Smooth muscle cell (in vitro differentiated cells): Measurements from ENCODE around the gene DRGX. TPM values are rescaled to one million over a fixed set of nuclear protein-coding genes. Genes with fewer than 3 reads are reported as not detected.

Source experiments
- DNase-seq: peaks from one replicate; lab custom pipeline; 2025; ENCODE audit not compliant: unreplicated experiment; lab: John Stamatoyannopoulos, UW
- H2AFZ ChIP-seq: fragments of 200-600 bp; sonication (generic); 2 replicates; pipeline ENCODE4 v1.6.0; 2016; ENCODE audit warnings: antibody characterized with exemption, low read depth, mild to moderate bottlenecking
- H3F3A ChIP-seq: fragments of 200-600 bp; sonication (generic); 2 replicates; pipeline ENCODE4 v1.6.0; 2017; ENCODE audit warnings: antibody characterized with exemption, low read depth
- H3K27ac ChIP-seq: fragments of 200-600 bp; sonication (generic); 2 replicates; pipeline ENCODE4 v1.5.1; 2016; ENCODE audit warnings: low read depth, mild to moderate bottlenecking
- H3K27me3 ChIP-seq: fragments of 200-600 bp; sonication (generic); 2 replicates; pipeline ENCODE4 v1.6.1; 2016; ENCODE audit warnings: low read depth, mild to moderate bottlenecking
- H3K36me3 ChIP-seq: fragments of 200-600 bp; sonication (generic); 2 replicates; pipeline ENCODE4 v1.5.1; 2016; ENCODE audit warnings: low read depth
- H3K4me1 ChIP-seq: fragments of 200-600 bp; sonication (generic); 2 replicates; pipeline ENCODE4 v1.5.1; 2016; ENCODE audit warnings: low read depth
- H3K4me2 ChIP-seq: fragments of 200-600 bp; sonication (generic); 2 replicates; pipeline ENCODE4 v1.6.0; 2016; ENCODE audit warnings: mild to moderate bottlenecking
- H3K4me3 ChIP-seq: fragments of 200-600 bp; sonication (generic); 2 replicates; pipeline ENCODE4 v1.5.1; 2016; ENCODE audit warnings: mild to moderate bottlenecking
- H3K79me2 ChIP-seq: fragments of 200-600 bp; sonication (generic); 2 replicates; pipeline ENCODE4 v1.6.0; 2016; ENCODE audit warnings: low read depth, mild to moderate bottlenecking
- H3K9ac ChIP-seq: fragments of 200-600 bp; sonication (generic); 2 replicates; pipeline ENCODE4 v1.6.0; 2016; ENCODE audit warnings: low read depth
- H3K9me3 ChIP-seq: fragments of 200-600 bp; sonication (generic); replicated peaks from 2 replicates; pipeline ENCODE4 v1.5.1; 2016; ENCODE audit warnings: low read depth
- H4K20me1 ChIP-seq: fragments of 200-600 bp; sonication (generic); 2 replicates; pipeline ENCODE4 v1.6.0; 2016; ENCODE audit warnings: low read depth
- WGBS: methylation state at CpG from one replicate; pipeline ENCODE4 v1.1.7; 2016; ENCODE audit warnings: low lambda C conversion rate; 5-methylcytosine and 5-hydroxymethylcytosine counted together
- polyA plus RNA-seq: library from polyadenylated mRNA; unstranded; fragments of >200 nt; fragmentation: Nextera tagmentation; extraction: Ambion mirVana; gene quantifications from 2 replicates; pipeline ENCODE4 v1.2.1, GENCODE V29; 2016
- total RNA-seq: library from RNA; depleted of rRNA; stranded (reverse); fragments of >200 nt; gene quantifications from 2 replicates; pipeline ENCODE4 v1.2.3, GENCODE V29; 2014
- TF ChIP-seq, protein P1 (sequence below): fragments of 200-600 bp; sonication (generic); IDR thresholded peaks from 2 replicates; pipeline ENCODE4 v1.5.1; 2017; ENCODE audit warnings: borderline replicate concordance, mild to moderate bottlenecking, antibody characterized with exemption; ENCODE audit not compliant: insufficient read depth, poor library complexity, severe bottlenecking

The DRGX gene
- total and polyA plus RNA-seq, 2 experiments from 2014 or later: not detected

DNA sequence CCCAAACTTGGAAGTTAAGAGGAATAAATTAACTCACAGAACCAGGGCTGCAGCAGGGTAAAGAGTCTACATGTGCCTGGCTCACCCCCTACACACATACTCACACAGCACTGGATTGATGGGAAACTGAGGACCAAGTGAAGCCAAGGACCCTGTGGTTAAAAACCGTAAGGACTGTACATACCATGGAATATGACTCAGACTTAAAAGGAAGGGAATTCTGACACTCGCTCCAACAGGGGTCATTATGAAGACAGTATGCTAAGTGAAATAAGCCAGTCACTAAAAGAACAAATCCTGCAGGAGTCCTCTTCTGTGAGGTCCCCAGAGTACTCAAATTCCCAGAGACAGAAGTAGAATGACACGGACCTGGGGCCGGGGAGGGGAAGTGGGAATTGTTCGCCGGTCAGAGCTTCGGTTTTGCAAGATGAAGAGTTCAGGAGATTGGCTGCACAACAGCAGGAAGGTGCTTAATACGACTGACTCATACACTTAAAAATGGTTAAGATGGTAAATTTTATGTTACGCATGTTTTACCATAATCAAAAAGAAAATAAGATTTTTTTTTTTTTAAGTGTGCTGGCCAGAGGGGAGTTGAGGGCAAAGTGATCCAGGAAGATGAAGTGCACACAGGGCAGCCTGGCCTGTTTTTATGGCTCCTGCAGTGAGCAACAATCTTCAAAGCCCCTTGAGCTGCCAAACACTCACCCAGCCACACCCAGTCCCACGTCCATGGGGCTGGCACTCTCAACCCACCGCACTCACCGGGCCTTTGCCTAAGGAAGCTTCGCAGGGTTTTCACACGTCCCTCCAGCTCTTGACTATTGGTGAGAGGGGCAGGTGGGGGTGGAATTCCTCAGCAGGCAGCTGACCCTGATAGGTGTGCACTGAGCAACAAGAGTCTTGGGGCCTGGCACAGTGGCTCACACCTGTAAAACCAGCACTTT lies 26.4 kb downstream of the DRGX start:
- DNase-seq: no peak
- no peaks in the 10 kb centered on the region for H4K20me1 ChIP-seq
- H3K4me3 ChIP-seq: no peak overlapping the region
- H3K79me2 ChIP-seq: no peaks in the 10 kb centered on the region
- H3K36me3 ChIP-seq: no peaks in the 10 kb centered on the region
- no peak overlapping the region for H2AFZ ChIP-seq
- no peak overlapping the region for H3K27ac ChIP-seq
- peaks cover 12% of the 10 kb centered on the region for H3K27me3 ChIP-seq
- WGBS: 63% methylated on average over 14 of the region's 14 CpGs
- TF ChIP-seq, protein P1, sequence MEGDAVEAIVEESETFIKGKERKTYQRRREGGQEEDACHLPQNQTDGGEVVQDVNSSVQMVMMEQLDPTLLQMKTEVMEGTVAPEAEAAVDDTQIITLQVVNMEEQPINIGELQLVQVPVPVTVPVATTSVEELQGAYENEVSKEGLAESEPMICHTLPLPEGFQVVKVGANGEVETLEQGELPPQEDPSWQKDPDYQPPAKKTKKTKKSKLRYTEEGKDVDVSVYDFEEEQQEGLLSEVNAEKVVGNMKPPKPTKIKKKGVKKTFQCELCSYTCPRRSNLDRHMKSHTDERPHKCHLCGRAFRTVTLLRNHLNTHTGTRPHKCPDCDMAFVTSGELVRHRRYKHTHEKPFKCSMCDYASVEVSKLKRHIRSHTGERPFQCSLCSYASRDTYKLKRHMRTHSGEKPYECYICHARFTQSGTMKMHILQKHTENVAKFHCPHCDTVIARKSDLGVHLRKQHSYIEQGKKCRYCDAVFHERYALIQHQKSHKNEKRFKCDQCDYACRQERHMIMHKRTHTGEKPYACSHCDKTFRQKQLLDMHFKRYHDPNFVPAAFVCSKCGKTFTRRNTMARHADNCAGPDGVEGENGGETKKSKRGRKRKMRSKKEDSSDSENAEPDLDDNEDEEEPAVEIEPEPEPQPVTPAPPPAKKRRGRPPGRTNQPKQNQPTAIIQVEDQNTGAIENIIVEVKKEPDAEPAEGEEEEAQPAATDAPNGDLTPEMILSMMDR: no peak
- no peaks in the 10 kb centered on the region for H3F3A ChIP-seq
- H3K9me3 ChIP-seq: no peaks in the 10 kb centered on the region
- H3K4me1 ChIP-seq: no peaks in the 10 kb centered on the region
- H3K4me2 ChIP-seq: no peak overlapping the region
- no peak overlapping the region for H3K9ac ChIP-seq

GRCh38 chr10:49368256-49368655 lies 27.6 kb downstream of the DRGX start:
- Histone ChIP-seq H3K79me2 (no peaks in the 10 kb centered on the region), H3K4me1 (no peaks in the 10 kb centered on the region), H3K4me2 (no peak overlapping the region), H3F3A (no peaks in the 10 kb centered on the region), H3K27me3 (peaks cover 8% of the 10 kb centered on the region), H3K9me3 (no peaks in the 10 kb centered on the region), H3K4me3 (no peak overlapping the region), H2AFZ (no peak overlapping the region), H4K20me1 (no peaks in the 10 kb centered on the region), H3K9ac (no peak overlapping the region), H3K36me3 (no peaks in the 10 kb centered on the region), H3K27ac (no peak overlapping the region)
- WGBS: 92% methylated on average over 4 of the region's 4 CpGs
- DNase-seq: no peak
- TF ChIP-seq, protein P1: no peak

DNA sequence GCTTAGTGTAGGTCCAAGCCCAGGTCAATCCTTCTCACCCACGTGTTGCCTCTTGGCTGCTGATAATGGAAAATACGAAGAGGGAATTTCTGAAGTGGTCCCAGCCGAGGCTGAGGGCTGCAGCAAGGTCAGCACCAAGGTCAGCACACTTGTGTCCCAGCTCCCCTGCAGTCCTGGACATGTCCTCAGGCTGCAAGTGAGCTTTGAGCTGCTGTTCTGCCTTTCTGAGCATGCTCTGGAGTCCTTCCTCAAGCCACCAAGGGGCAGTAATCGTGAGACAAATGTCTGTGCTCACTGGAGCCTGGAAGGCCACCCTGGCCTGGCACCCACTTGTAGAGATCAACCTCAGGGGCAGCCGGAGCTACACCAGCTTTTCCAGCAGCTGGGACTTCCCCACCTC lies 28.3 kb downstream of the DRGX start:
- Histone ChIP-seq H2AFZ (no peak overlapping the region), H3K4me2 (no peak overlapping the region), H3K36me3 (no peaks in the 10 kb centered on the region), H3K27ac (no peak overlapping the region), H3K9me3 (no peaks in the 10 kb centered on the region), H4K20me1 (no peaks in the 10 kb centered on the region), H3K9ac (no peak overlapping the region), H3K79me2 (no peaks in the 10 kb centered on the region), H3K27me3 (peaks cover 2% of the 10 kb centered on the region), H3F3A (no peaks in the 10 kb centered on the region), H3K4me3 (no peak overlapping the region), H3K4me1 (no peaks in the 10 kb centered on the region)
- WGBS: 50% methylated on average over 5 of the region's 5 CpGs
- DNase-seq: no peak
- TF ChIP-seq, protein P1: no peak
